HepG2 (cell line): ENCODE measurements around the gene RUBCNL. TPM values are rescaled to one million over a fixed set of nuclear protein-coding genes. Genes with fewer than 3 reads are reported as not detected.

Experiments used
- ATAC-seq: fragments of 200-7000 bp; cut with Tn5 transposase; 3 replicates; pipeline ENCODE4 v1.9.1; 2020; ENCODE audit warnings: mild to moderate bottlenecking, moderate library complexity
- BruUV-seq: library from RNA; stranded (reverse); fragments of 400-500 nt; replicated peaks from 2 replicates; lab custom pipeline; 2021; lab: Mats Ljungman, UMichigan
- CTCF ChIA-PET: fragments of 300-600 bp; formaldehyde crosslinking; extraction: SDS; loops from one replicate; lab custom pipeline; 2021; ENCODE audit warnings: low total read pairs, inconsistent platforms, low intra/inter-chr PET ratio; lab: Yijun Ruan, JAX
- POLR2A ChIA-PET: fragments of 350-600 bp; sonication (Branson Sonifier 250); formaldehyde crosslinking; loops from one replicate; lab custom pipeline; 2020; ENCODE audit warnings: antibody characterized with exemption, inconsistent platforms; lab: Yijun Ruan, JAX
- DNase-seq: peaks from one replicate; pipeline ENCODE4 v3.0.0-alpha.2; 2015; ENCODE audit warnings: low spot score
- FAIRE-seq: peaks from 3 replicates; lab custom pipeline; 2011; peaks lifted over from hg19 to GRCh38; lab: Jason Lieb, UNC
- H2AFZ ChIP-seq: one replicate; pipeline ENCODE4 v1.6.1; 2011; ENCODE audit warnings: low read length, inconsistent platforms
- H3K27ac ChIP-seq: fragments of 300-600 bp; 3 replicates; pipeline ENCODE4 v1.8.0; 2011; ENCODE audit warnings: mixed run types, mild to moderate bottlenecking, mixed read lengths, low read length, inconsistent platforms; ENCODE audit not compliant: insufficient read depth; ENCODE audit errors: extremely low read length
- H3K27me3 ChIP-seq, 2 experiments: fragments of 200-600 bp in 1 of 2; 2 replicates in 1 of 2; 3 replicates in 1 of 2; pipeline versions ENCODE4 v1.6.0 to v1.8.0; 2011; ENCODE audit warnings: low read length in 2 of 2, mild to moderate bottlenecking in 2 of 2, moderate library complexity in 2 of 2, inconsistent platforms in 1 of 2; ENCODE audit not compliant: insufficient read depth in 2 of 2, control insufficient read depth in 1 of 2
- H3K36me3 ChIP-seq, 2 experiments: fragments of 200-600 bp in 1 of 2; replicated peaks in 1 of 2; 2 replicates in 1 of 2; 3 replicates in 1 of 2; pipeline versions ENCODE4 v1.5.1 to v1.8.0; 2011; ENCODE audit warnings: low read length in 2 of 2, inconsistent platforms in 1 of 2; ENCODE audit not compliant: insufficient read depth in 2 of 2, control insufficient read depth in 1 of 2
- H3K4me1 ChIP-seq: 2 replicates; pipeline ENCODE4 v1.5.1; 2012; ENCODE audit warnings: low read length, inconsistent platforms; ENCODE audit not compliant: insufficient read depth
- H3K4me2 ChIP-seq: 2 replicates; pipeline ENCODE4 v1.6.0; 2011; ENCODE audit warnings: low read depth, low read length, inconsistent platforms
- H3K4me3 ChIP-seq, 3 experiments: fragments of 200-600 bp in 1 of 3; sonication (generic), shearing (Covaris generic) in 1 of 3; replicated peaks in 1 of 3; 2 replicates each; pipeline ENCODE4 v1.5.1; 2011 to 2016; ENCODE audit warnings: low read length in 3 of 3, inconsistent platforms in 2 of 3, low read depth in 2 of 3, mild to moderate bottlenecking in 2 of 3, control low read depth in 1 of 3, mixed read lengths in 1 of 3; ENCODE audit not compliant: insufficient read depth in 1 of 3
- H3K79me2 ChIP-seq: one replicate; pipeline ENCODE4 v1.6.1; 2011; ENCODE audit warnings: low read length, inconsistent platforms; ENCODE audit not compliant: insufficient read depth
- H3K9ac ChIP-seq: 2 replicates; pipeline ENCODE4 v1.6.0; 2011; ENCODE audit warnings: mild to moderate bottlenecking, low read depth, low read length, inconsistent platforms; ENCODE audit not compliant: insufficient read depth
- H3K9me3 ChIP-seq: 2 replicates; pipeline ENCODE4 v1.5.1; 2012; ENCODE audit warnings: mild to moderate bottlenecking, low read length
- H4K20me1 ChIP-seq: 2 replicates; pipeline ENCODE4 v1.6.0; 2011; ENCODE audit warnings: inconsistent platforms, mild to moderate bottlenecking, low read length, moderate library complexity; ENCODE audit not compliant: insufficient read depth
- PRPF4 ChIP-seq: fragments of 200-400 bp; formaldehyde crosslinking; IDR thresholded peaks from 2 replicates; pipeline ENCODE4 v1.6.1; 2016; ENCODE audit warnings: low read length, low read depth; ENCODE audit not compliant: poor library complexity, severe bottlenecking
- SOX13 ChIP-seq, 3 experiments: fragments of 450-650 bp in 1 of 3; sonication (generic) in 1 of 3; formaldehyde crosslinking in 1 of 3; IDR thresholded peaks in 2 of 3; conservative IDR thresholded peaks in 1 of 3; 2 replicates each; pipeline versions ENCODE4 v1.5.0 to v1.6.1; 2016 to 2020; ENCODE audit warnings: antibody characterized with exemption in 1 of 3, mild to moderate bottlenecking in 1 of 3, missing compliant biosample characterization in 1 of 3, missing genetic modification reagents in 1 of 3, moderate library complexity in 1 of 3
- SP140L ChIP-seq: sonication (generic); formaldehyde crosslinking; IDR thresholded peaks from 2 replicates; pipeline ENCODE4 v1.4.0; 2020; ENCODE audit warnings: missing genetic modification reagents, borderline replicate concordance
- SUZ12 ChIP-seq: fragments of 150-350 bp; IDR thresholded peaks from 2 replicates; pipeline ENCODE4 v1.6.1; 2014; ENCODE audit warnings: low read depth, low read length
- TEAD3 ChIP-seq: optimal IDR thresholded peaks from 2 replicates; pipeline ENCODE3; 2016; ENCODE audit warnings: borderline replicate concordance
- ZMYM2 ChIP-seq: sonication (generic); formaldehyde crosslinking; IDR thresholded peaks from 2 replicates; pipeline ENCODE4 v1.8.0; 2022; ENCODE audit warnings: mild to moderate bottlenecking, missing genetic modification reagents
- ZNF3 ChIP-seq: IDR thresholded peaks from 2 replicates; pipeline ENCODE4 v1.7.0; 2017; ENCODE audit warnings: inconsistent platforms
- ZNF75D ChIP-seq: sonication (generic); formaldehyde crosslinking; IDR thresholded peaks from 2 replicates; pipeline ENCODE4 v1.8.1; 2023; ENCODE audit warnings: missing genetic modification reagents, mild to moderate bottlenecking, borderline replicate concordance
- WGBS: methylation state at CpG from one replicate; pipeline ENCODE4 v1.1.6; 2017; ENCODE audit warnings: low lambda C conversion rate; 5-methylcytosine and 5-hydroxymethylcytosine counted together
- in situ Hi-C: cut with HindIII; loops from 2 replicates; pipeline ENCODE4 v1.10.0; 2017; ENCODE audit warnings: low pct_unique_long_range_greater_than_20kb; ENCODE audit not compliant: extremely low pct_ligation_motif_present
- intact Hi-C: fragments of 100-400 bp; cut with micrococcal nuclease; formaldehyde crosslinking; loops from one replicate; pipeline ENCODE4 v1.10.0; 2022; ENCODE audit not compliant: unreplicated experiment
- polyA plus RNA-seq, 8 experiments: library from polyadenylated mRNA; depleted of rRNA in 3 of 8; stranded (reverse) in 7 of 8; unstranded in 1 of 8; fragments of >200 nt; fragmentation: Illumina TruSeq in 4 of 8; extraction: Trizol in 4 of 8; gene quantifications; 2 replicates each; pipeline versions ENCODE4 v1.2.1 to v1.2.3, GENCODE V29; 2011 to 2016; ENCODE audit warnings: low read depth in 4 of 8, missing spikeins in 1 of 8, mixed read lengths in 1 of 8; ENCODE audit not compliant: insufficient read depth in 1 of 8
- total RNA-seq, 5 experiments: library from RNA; depleted of rRNA; stranded (reverse); fragments of >200 nt; fragmentation: Illumina TruSeq; extraction: Trizol; gene quantifications; 2 replicates each; pipeline ENCODE4 v1.2.3, GENCODE V29; 2016; ENCODE audit warnings: low read depth in 1 of 5
- TF ChIP-seq, protein P1 (sequence below): sonication (generic); formaldehyde crosslinking; IDR thresholded peaks from 2 replicates; pipeline ENCODE4 v1.4.0; 2020; ENCODE audit warnings: missing genetic modification reagents
- TF ChIP-seq, protein P2 (sequence below): sonication (generic); formaldehyde crosslinking; IDR thresholded peaks from 2 replicates; pipeline ENCODE4 v1.5.0; 2020; ENCODE audit warnings: missing genetic modification reagents
- TF ChIP-seq, protein P3 (sequence below): sonication (generic); formaldehyde crosslinking; IDR thresholded peaks from 2 replicates; pipeline ENCODE4 v1.4.0; 2020; ENCODE audit warnings: missing genetic modification reagents

Gene RUBCNL
- total and polyA plus RNA-seq, 2 of the 13 experiments (the other 11 are each of a cell fraction or from before 2014, with no cell fraction given), result not detected

DNA sequence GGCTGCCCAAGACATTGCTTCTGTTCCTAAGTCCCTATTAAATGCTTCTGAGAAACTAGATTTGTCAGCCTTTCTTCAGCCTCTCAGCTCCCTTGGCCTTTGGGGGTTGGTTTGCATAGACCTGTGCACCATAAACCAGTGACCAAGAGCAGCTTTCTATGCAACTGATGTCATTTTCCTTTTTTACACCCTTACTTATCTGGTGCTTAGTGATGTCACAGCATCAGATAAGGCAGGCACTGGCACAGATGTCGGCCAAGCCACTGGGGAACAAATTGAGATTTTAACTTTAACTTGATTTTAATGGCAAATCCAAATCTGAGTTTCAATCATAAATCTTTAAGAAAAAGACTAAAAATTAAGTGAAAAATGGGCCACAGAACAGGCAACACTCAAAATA is 59.8 kb downstream of the RUBCNL start:
- Histone ChIP-seq H3K9ac (no peak overlapping the region), H3K9me3 (no peaks in the 10 kb centered on the region), H3K27me3 (peaks cover 0 to 20% of the 10 kb centered on the region in 2 experiments; a peak in 2 of 5 replicates), H3K27ac (no peak overlapping the region), H3K4me2 (no peak overlapping the region), H2AFZ (no peak overlapping the region), H3K4me1 (no peaks in the 10 kb centered on the region), H4K20me1 (no peaks in the 10 kb centered on the region), H3K4me3 (no peak overlapping the region), H3K79me2 (no peaks in the 10 kb centered on the region), H3K36me3 (no peaks in the 10 kb centered on the region)
- no TSS peak for BruUV-seq
- 0% methylated on average over 1 of the region's 1 CpG for WGBS
- ATAC-seq, result no peak
- in situ Hi-C loops (no loop called here), intact Hi-C loops (no loop called here)
- ChIA-PET POLR2A (no interaction called here), CTCF (no interaction called here)
- TF ChIP-seq PRPF4, result no peak
- no peak for FAIRE-seq
- no peak for DNase-seq

DNA sequence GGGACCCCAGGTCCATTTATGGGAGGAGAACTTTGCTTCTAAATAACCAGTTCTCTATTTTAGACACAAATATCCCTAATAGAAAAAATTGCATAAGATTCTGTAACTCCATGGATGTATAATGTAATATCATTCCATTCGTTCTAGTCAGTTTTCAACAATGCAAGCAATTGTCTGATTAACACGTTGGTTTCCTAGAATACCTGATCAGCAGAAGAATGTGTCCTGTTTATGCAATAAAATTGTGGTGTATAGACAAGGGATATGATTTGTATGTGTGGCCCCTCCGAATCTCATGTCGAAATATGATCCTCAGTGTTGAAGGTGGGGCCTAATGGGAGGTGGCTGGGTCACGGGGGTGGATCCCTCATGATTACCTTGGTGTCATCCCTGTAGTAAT is 62.1 kb downstream of the RUBCNL start:
- no peaks in the 10 kb centered on the region for H4K20me1 ChIP-seq
- no peak overlapping the region for H3K4me3 ChIP-seq
- TF ChIP-seq, protein P1, sequence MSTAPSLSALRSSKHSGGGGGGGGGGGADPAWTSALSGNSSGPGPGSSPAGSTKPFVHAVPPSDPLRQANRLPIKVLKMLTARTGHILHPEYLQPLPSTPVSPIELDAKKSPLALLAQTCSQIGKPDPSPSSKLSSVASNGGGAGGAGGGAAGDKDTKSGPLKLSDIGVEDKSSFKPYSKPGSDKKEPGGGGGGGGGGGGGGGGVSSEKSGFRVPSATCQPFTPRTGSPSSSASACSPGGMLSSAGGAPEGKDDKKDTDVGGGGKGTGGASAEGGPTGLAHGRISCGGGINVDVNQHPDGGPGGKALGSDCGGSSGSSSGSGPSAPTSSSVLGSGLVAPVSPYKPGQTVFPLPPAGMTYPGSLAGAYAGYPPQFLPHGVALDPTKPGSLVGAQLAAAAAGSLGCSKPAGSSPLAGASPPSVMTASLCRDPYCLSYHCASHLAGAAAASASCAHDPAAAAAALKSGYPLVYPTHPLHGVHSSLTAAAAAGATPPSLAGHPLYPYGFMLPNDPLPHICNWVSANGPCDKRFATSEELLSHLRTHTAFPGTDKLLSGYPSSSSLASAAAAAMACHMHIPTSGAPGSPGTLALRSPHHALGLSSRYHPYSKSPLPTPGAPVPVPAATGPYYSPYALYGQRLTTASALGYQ (CRISPR knock-in tag), result no peak
- TF ChIP-seq SP140L (CRISPR knock-in tag) (no peak), ZNF3 (no peak), ZNF75D (CRISPR knock-in tag) (no peak), SOX13 (IDR thresholded peaks at IDR 0.05) (no peak), SOX13 (CRISPR knock-in tag; conservative IDR thresholded peaks at IDR 0.05 in 1 of 2, IDR thresholded peaks at IDR 0.05 in 1 of 2) (no peak), TEAD3 (CRISPR knock-in tag) (no peak), SUZ12 (no peak), ZMYM2 (CRISPR knock-in tag) (no peak)
- TF ChIP-seq, protein P2, sequence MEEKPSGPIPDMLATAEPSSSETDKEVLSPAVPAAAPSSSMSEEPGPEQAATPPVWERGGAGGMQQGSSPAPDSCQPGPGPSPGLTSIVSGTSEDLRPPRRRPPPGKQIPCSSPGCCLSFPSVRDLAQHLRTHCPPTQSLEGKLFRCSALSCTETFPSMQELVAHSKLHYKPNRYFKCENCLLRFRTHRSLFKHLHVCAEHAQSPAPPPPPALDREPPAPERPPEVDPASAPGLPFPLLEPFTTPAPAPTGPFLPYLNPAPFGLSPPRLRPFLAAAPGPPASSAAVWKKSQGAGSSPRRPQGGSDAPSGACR (CRISPR knock-in tag), result no peak
- TF ChIP-seq, protein P3, sequence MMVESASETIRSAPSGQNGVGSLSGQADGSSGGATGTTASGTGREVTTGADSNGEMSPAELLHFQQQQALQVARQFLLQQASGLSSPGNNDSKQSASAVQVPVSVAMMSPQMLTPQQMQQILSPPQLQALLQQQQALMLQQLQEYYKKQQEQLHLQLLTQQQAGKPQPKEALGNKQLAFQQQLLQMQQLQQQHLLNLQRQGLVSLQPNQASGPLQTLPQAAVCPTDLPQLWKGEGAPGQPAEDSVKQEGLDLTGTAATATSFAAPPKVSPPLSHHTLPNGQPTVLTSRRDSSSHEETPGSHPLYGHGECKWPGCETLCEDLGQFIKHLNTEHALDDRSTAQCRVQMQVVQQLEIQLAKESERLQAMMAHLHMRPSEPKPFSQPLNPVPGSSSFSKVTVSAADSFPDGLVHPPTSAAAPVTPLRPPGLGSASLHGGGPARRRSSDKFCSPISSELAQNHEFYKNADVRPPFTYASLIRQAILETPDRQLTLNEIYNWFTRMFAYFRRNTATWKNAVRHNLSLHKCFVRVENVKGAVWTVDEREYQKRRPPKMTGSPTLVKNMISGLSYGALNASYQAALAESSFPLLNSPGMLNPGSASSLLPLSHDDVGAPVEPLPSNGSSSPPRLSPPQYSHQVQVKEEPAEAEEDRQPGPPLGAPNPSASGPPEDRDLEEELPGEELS, result no peak
- no peak overlapping the region for H2AFZ ChIP-seq
- intact Hi-C loops, result no loop called here
- FAIRE-seq (no peak), ATAC-seq (no peak), DNase-seq (no peak)
- no peaks in the 10 kb centered on the region for H3K36me3 ChIP-seq
- WGBS, result under 1% methylated on average over 5 of the region's 5 CpGs
- no peaks in the 10 kb centered on the region for H3K79me2 ChIP-seq
- in situ Hi-C loops, result no loop called here
- no peaks in the 10 kb centered on the region for H3K9me3 ChIP-seq
- no peak overlapping the region for H3K27ac ChIP-seq
- ChIA-PET CTCF (no interaction called here), POLR2A (no interaction called here)
- no peak overlapping the region for H3K9ac ChIP-seq
- H3K27me3 ChIP-seq, result peaks cover 0 to 12% of the 10 kb centered on the region in 2 experiments; a peak in 3 of 5 replicates
- BruUV-seq, result no TSS peak
- H3K4me2 ChIP-seq, result no peak overlapping the region
- no peaks in the 10 kb centered on the region for H3K4me1 ChIP-seq
